IMR-90 (cell line): ENCODE results near the gene SPATS2L. TPM values are rescaled to one million over a fixed set of nuclear protein-coding genes. Genes with fewer than 3 reads are reported as not detected.

ENCODE experiments used
- ATAC-seq: fragments of 200-7000 bp; cut with Tn5 transposase; 2 replicates; pipeline ENCODE4 v1.9.1; 2020; ENCODE audit warnings: low read depth, mild to moderate bottlenecking, moderate library complexity
- BruUV-seq: library from RNA; stranded (reverse); fragments of 400-500 nt; replicated peaks from 2 replicates; lab custom pipeline; 2021; lab: Mats Ljungman, UMichigan
- CTCF ChIA-PET: fragments of 300-600 bp; formaldehyde crosslinking; extraction: SDS; loops from one replicate; lab custom pipeline; 2021; ENCODE audit warnings: antibody characterized with exemption; lab: Yijun Ruan, JAX
- POLR2A ChIA-PET: fragments of 300-600 bp; sonication (Branson Sonifier 250); formaldehyde crosslinking; loops from one replicate; lab custom pipeline; 2022; ENCODE audit warnings: antibody characterized with exemption; ENCODE audit not compliant: unreplicated experiment; lab: Charles Lee
- DNase-seq: peaks from one replicate; pipeline ENCODE4 v3.0.0; 2013
- H2AFZ ChIP-seq: replicated peaks from 2 replicates; pipeline ENCODE3; 2013; ENCODE audit warnings: low read length, mild to moderate bottlenecking; ENCODE audit not compliant: poor library complexity
- H2AK5ac ChIP-seq: 2 replicates; pipeline ENCODE4 v1.6.1; 2013; ENCODE audit warnings: low read depth, low read length, inconsistent platforms
- H2AK9ac ChIP-seq: replicated peaks from 2 replicates; pipeline ENCODE3; 2013; ENCODE audit warnings: mild to moderate bottlenecking, low read depth, low read length, moderate library complexity; ENCODE audit not compliant: poor library complexity
- H2BK120ac ChIP-seq: 2 replicates; pipeline ENCODE4 v1.6.1; 2013; ENCODE audit warnings: low read depth, low read length, inconsistent platforms
- H2BK15ac ChIP-seq: 3 replicates; pipeline ENCODE4 v1.6.1; 2013; ENCODE audit warnings: low read depth, low read length, inconsistent platforms
- H2BK20ac ChIP-seq: 2 replicates; pipeline ENCODE4 v1.6.1; 2013; ENCODE audit warnings: low read depth, mild to moderate bottlenecking, inconsistent platforms, low read length, moderate library complexity
- H2BK5ac ChIP-seq: 2 replicates; pipeline ENCODE4 v1.6.1; 2013; ENCODE audit warnings: mild to moderate bottlenecking, low read depth, low read length, inconsistent platforms; ENCODE audit not compliant: poor library complexity, severe bottlenecking
- H3K14ac ChIP-seq: replicated peaks from 2 replicates; pipeline ENCODE4 v1.6.1; 2013; ENCODE audit warnings: low read depth, low read length, inconsistent platforms
- H3K18ac ChIP-seq: 2 replicates; pipeline ENCODE4 v1.6.1; 2013; ENCODE audit warnings: low read depth, low read length, control low read depth
- H3K23ac ChIP-seq: 2 replicates; pipeline ENCODE4 v1.6.1; 2013; ENCODE audit warnings: low read depth, low read length, inconsistent platforms
- H3K27ac ChIP-seq: 2 replicates; pipeline ENCODE4 v1.5.1; 2013; ENCODE audit warnings: mild to moderate bottlenecking, control low read depth, low read length; ENCODE audit not compliant: insufficient read depth
- H3K27me3 ChIP-seq: 2 replicates; pipeline ENCODE4 v1.6.1; 2013; ENCODE audit warnings: low read length; ENCODE audit not compliant: control insufficient read depth, insufficient read depth
- H3K36me3 ChIP-seq: 2 replicates; pipeline ENCODE4 v1.6.1; 2013; ENCODE audit warnings: low read length, mixed read lengths; ENCODE audit not compliant: control insufficient read depth, insufficient read depth
- H3K4ac ChIP-seq: 2 replicates; pipeline ENCODE4 v1.6.1; 2013; ENCODE audit warnings: low read depth, low read length, inconsistent platforms
- H3K4me1 ChIP-seq: 2 replicates; pipeline ENCODE4 v1.6.1; 2013; ENCODE audit warnings: low read length, mixed read lengths; ENCODE audit not compliant: control insufficient read depth, insufficient read depth
- H3K4me2 ChIP-seq: 2 replicates; pipeline ENCODE4 v1.6.1; 2013; ENCODE audit warnings: low read depth, mild to moderate bottlenecking, control low read depth, low read length, moderate library complexity
- H3K4me3 ChIP-seq: 2 replicates; pipeline ENCODE4 v1.5.1; 2013; ENCODE audit warnings: low read depth, mild to moderate bottlenecking, control low read depth, low read length, moderate library complexity; ENCODE audit not compliant: insufficient read depth
- H3K56ac ChIP-seq: 2 replicates; pipeline ENCODE4 v1.6.1; 2013; ENCODE audit warnings: low read length, inconsistent platforms; ENCODE audit not compliant: insufficient read depth; ENCODE audit errors: extremely low read depth
- H3K79me1 ChIP-seq, 2 experiments: 2 replicates each; pipeline ENCODE4 v1.6.1; 2013; ENCODE audit warnings: low read length in 2 of 2, inconsistent platforms in 1 of 2, low read depth in 1 of 2
- H3K9ac ChIP-seq: 2 replicates; pipeline ENCODE4 v1.6.1; 2013; ENCODE audit warnings: low read depth, low read length, control low read depth
- H3K9me1 ChIP-seq: 2 replicates; pipeline ENCODE4 v1.6.1; 2013; ENCODE audit warnings: low read length, inconsistent platforms; ENCODE audit not compliant: insufficient read depth
- H3K9me3 ChIP-seq: 2 replicates; pipeline ENCODE4 v1.6.1; 2013; ENCODE audit warnings: low read length; ENCODE audit not compliant: control insufficient read depth, insufficient read depth
- H4K20me1 ChIP-seq: 2 replicates; pipeline ENCODE4 v1.6.1; 2013; ENCODE audit warnings: low read length, inconsistent platforms; ENCODE audit not compliant: insufficient read depth
- H4K5ac ChIP-seq: 2 replicates; pipeline ENCODE4 v1.6.1; 2013; ENCODE audit warnings: mild to moderate bottlenecking, low read depth, low read length, control low read depth
- H4K8ac ChIP-seq, 2 experiments: 2 replicates each; pipeline ENCODE4 v1.6.1; 2013; ENCODE audit warnings: low read depth in 2 of 2, low read length in 2 of 2, control low read depth in 1 of 2, inconsistent platforms in 1 of 2
- H4K91ac ChIP-seq: 2 replicates; pipeline ENCODE4 v1.6.1; 2013; ENCODE audit warnings: low read depth, low read length, inconsistent platforms; ENCODE audit not compliant: insufficient read depth
- BHLHE40 ChIP-seq: fragments of 150-350 bp; IDR thresholded peaks from 2 replicates; pipeline ENCODE4 v1.6.1; 2016; ENCODE audit warnings: mild to moderate bottlenecking, low read depth, low read length
- CHD1 ChIP-seq: IDR thresholded peaks from 2 replicates; pipeline ENCODE4 v1.6.1; 2012; ENCODE audit warnings: low read depth, low read length, improper control_type of control experiment
- MAFK ChIP-seq: IDR thresholded peaks from 2 replicates; pipeline ENCODE4 v1.6.1; 2012; ENCODE audit warnings: low read depth, low read length, improper control_type of control experiment
- MAZ ChIP-seq: IDR thresholded peaks from 2 replicates; pipeline ENCODE4 v1.6.1; 2012; ENCODE audit warnings: low read depth, mild to moderate bottlenecking, low read length, improper control_type of control experiment, moderate library complexity, borderline replicate concordance
- MXI1 ChIP-seq: IDR thresholded peaks from 2 replicates; pipeline ENCODE4 v1.6.1; 2012; ENCODE audit warnings: low read depth, mild to moderate bottlenecking, low read length, moderate library complexity, borderline replicate concordance
- NFE2L2 ChIP-seq: fragments of 150-350 bp; IDR thresholded peaks from 2 replicates; pipeline ENCODE4 v1.6.1; 2016; ENCODE audit warnings: low read depth, mild to moderate bottlenecking, low read length
- POLR2A ChIP-seq: IDR thresholded peaks from 2 replicates; pipeline ENCODE4 v1.6.1; 2012; ENCODE audit warnings: mild to moderate bottlenecking, low read depth, low read length
- RAD21 ChIP-seq: IDR thresholded peaks from 2 replicates; pipeline ENCODE4 v1.6.1; 2012; ENCODE audit warnings: low read length, improper control_type of control experiment
- RCOR1 ChIP-seq: IDR thresholded peaks from 2 replicates; pipeline ENCODE4 v1.6.1; 2012; ENCODE audit warnings: mild to moderate bottlenecking, low read length, improper control_type of control experiment; ENCODE audit not compliant: insufficient replicate concordance
- SMC3 ChIP-seq: fragments of 150-350 bp; IDR thresholded peaks from 2 replicates; pipeline ENCODE4 v1.6.1; 2016; ENCODE audit warnings: low read depth, mild to moderate bottlenecking, antibody characterized with exemption, low read length, moderate library complexity
- WGBS, 2 experiments: methylation state at CpG; one replicate each; pipeline versions ENCODE4 v1.1.5 to v1.1.7; 2013; ENCODE audit warnings: missing lambda C conversion rate in 2 of 2; ENCODE audit not compliant: insufficient read length in 1 of 2; ENCODE audit errors: extremely low coverage in 2 of 2; 5-methylcytosine and 5-hydroxymethylcytosine counted together
- dilution Hi-C: fragments of 300-500 bp; cut with HindIII; formaldehyde crosslinking; loops from one replicate; pipeline ENCODE4 v1.14.3; 2018; ENCODE audit warnings: low sequenced_read_pairs; ENCODE audit not compliant: unreplicated experiment
- in situ Hi-C: fragments of 300-500 bp; cut with MboI; formaldehyde crosslinking; loops from 3 replicates; pipeline ENCODE4 v1.14.3; 2019; ENCODE audit warnings: low sequenced_read_pairs, inconsistent platforms, mixed read lengths
- intact Hi-C: fragments of 100-400 bp; cut with micrococcal nuclease; formaldehyde crosslinking; loops from 2 replicates; pipeline ENCODE4 v1.10.0; 2022
- polyA plus RNA-seq, 3 experiments: library from polyadenylated mRNA; depleted of rRNA; stranded (reverse); fragments of >200 nt; gene quantifications; 2 replicates each; pipeline ENCODE4 v1.2.3, GENCODE V29; 2012; ENCODE audit warnings: low replicate concordance in 1 of 3
- total RNA-seq: library from RNA; depleted of rRNA; stranded (reverse); fragments of >200 nt; gene quantifications from 2 replicates; pipeline ENCODE4 v1.2.3, GENCODE V29; 2012
- TF ChIP-seq, protein P1 (sequence below): fragments of 150-350 bp; IDR thresholded peaks from 2 replicates; pipeline ENCODE4 v1.6.1; 2017; ENCODE audit warnings: mild to moderate bottlenecking, antibody characterized with exemption, low read length, low read depth
- TF ChIP-seq, protein P2 (sequence below): fragments of 150-350 bp; IDR thresholded peaks from 2 replicates; pipeline ENCODE4 v1.6.1; 2016; ENCODE audit warnings: low read depth, mild to moderate bottlenecking, low read length, moderate library complexity, borderline replicate concordance

Gene SPATS2L
- total and polyA plus RNA-seq, 2 of the 4 experiments (the other 2 are of a cell fraction), result 118 to 155 TPM

DNA sequence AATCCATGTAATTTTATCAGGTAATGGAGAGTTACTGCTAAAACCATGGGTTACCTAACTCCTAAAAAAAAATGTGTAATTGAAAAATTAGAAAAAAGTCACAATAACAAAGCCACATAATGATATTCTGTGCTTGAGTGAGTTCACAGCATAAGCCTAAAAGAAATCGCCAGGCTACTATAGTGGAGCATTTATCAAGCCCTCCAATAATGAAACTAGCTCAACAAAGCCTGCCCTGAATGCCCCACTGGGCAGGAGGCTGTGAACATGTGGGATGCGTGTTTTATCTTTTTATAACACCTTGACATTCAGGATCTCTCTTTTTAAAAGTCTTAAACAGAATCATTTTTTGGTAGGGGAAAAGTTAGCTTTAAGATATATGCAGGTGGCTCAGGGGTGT is 117.0 kb downstream of the SPATS2L start:
- Histone ChIP-seq H3K9me1 (peaks cover 8% of the 10 kb centered on the region), H3K18ac (no peak overlapping the region), H2BK20ac (no peak overlapping the region), H3K56ac (no peak overlapping the region), H4K5ac (no peak overlapping the region), H3K4ac (no peak overlapping the region), H3K27me3 (no peaks in the 10 kb centered on the region), H3K79me1 (peaks cover 33 to 60% of the 10 kb centered on the region in 2 experiments), H3K9ac (no peak overlapping the region), H4K8ac (no peak overlapping the region), H2BK120ac (no peak overlapping the region), H3K36me3 (peaks cover 48% of the 10 kb centered on the region), H3K9me3 (no peaks in the 10 kb centered on the region), H3K4me2 (no peak overlapping the region), H3K27ac (no peak overlapping the region), H4K91ac (no peak overlapping the region), H3K4me3 (no peak overlapping the region), H3K23ac (no peak overlapping the region), H3K14ac (no peak overlapping the region), H2AK9ac (no peak overlapping the region), H2BK15ac (no peak overlapping the region), H3K4me1 (no peaks in the 10 kb centered on the region; the same call in 1 of the 2 replicates), H4K20me1 (no peaks in the 10 kb centered on the region), H2AFZ (no peak overlapping the region), H2AK5ac (no peak overlapping the region), H2BK5ac (no peak overlapping the region)
- TF ChIP-seq, protein P1, sequence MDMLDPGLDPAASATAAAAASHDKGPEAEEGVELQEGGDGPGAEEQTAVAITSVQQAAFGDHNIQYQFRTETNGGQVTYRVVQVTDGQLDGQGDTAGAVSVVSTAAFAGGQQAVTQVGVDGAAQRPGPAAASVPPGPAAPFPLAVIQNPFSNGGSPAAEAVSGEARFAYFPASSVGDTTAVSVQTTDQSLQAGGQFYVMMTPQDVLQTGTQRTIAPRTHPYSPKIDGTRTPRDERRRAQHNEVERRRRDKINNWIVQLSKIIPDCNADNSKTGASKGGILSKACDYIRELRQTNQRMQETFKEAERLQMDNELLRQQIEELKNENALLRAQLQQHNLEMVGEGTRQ, result no peak
- TF ChIP-seq, protein P2, sequence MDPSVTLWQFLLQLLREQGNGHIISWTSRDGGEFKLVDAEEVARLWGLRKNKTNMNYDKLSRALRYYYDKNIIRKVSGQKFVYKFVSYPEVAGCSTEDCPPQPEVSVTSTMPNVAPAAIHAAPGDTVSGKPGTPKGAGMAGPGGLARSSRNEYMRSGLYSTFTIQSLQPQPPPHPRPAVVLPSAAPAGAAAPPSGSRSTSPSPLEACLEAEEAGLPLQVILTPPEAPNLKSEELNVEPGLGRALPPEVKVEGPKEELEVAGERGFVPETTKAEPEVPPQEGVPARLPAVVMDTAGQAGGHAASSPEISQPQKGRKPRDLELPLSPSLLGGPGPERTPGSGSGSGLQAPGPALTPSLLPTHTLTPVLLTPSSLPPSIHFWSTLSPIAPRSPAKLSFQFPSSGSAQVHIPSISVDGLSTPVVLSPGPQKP, result no peak
- TF ChIP-seq RCOR1 (no peak), SMC3 (no peak), RAD21 (no peak), MAZ (no peak), MXI1 (no peak), POLR2A (no peak), NFE2L2 (no peak), MAFK (no peak), CHD1 (no peak), BHLHE40 (no peak)
- in situ Hi-C loops (no loop called here), dilution Hi-C loops (no loop called here), intact Hi-C loops (no loop called here)
- ATAC-seq (no peak), DNase-seq (no peak)
- WGBS, 2 experiments, result no CpG with 5 or more reads among the region's 2 CpGs
- BruUV-seq, result no TSS peak
- ChIA-PET CTCF (no interaction called here), POLR2A (no interaction called here)
